MM.1S (cell line): ENCODE data around the gene UACA.

Source experiments
- EZH2phosphoT487 ChIP-seq: fragments of 300-600 bp; sonication (generic); IDR thresholded peaks from 2 replicates; pipeline ENCODE4 v1.6.1; 2018; ENCODE audit warnings: antibody characterized with exemption, low read length
- TF ChIP-seq, protein P1 (sequence below): fragments of 300-600 bp; sonication (generic); IDR thresholded peaks from 2 replicates; pipeline ENCODE4 v1.5.1; 2016; ENCODE audit warnings: antibody characterized with exemption, low read length, mixed read lengths

DNA sequence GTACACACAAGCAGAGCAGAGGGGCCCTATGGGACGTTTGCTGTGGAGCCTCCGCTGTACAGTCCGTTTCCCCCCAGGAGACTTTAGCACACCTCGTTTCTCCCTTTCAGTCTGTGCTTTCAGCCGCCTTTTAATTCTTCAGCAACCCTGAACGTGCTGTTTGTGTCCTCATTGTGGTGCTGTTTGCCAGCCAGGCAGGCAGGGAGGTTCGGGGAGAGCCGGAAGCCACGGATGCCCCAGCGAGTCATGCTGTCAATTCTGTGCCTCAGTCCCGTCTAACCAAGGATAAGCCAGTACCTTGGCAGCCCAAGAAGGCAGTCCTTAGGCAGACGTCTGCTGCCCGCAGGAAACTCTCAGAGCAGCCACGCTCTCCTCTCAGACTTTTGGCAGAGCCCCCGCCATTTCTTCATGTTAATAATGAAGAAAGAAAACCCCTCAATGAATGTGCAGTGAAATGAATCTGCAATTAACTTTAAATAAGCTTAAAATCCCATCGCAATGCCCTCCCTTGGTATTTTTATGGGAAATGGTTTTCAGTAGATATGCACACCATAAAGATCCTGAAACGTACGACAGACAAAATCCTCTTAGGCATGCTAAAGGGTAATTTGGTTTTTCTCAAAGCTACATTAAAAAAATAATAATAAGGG lies 158.6 kb downstream of the UACA start:
- TF ChIP-seq, protein P1, sequence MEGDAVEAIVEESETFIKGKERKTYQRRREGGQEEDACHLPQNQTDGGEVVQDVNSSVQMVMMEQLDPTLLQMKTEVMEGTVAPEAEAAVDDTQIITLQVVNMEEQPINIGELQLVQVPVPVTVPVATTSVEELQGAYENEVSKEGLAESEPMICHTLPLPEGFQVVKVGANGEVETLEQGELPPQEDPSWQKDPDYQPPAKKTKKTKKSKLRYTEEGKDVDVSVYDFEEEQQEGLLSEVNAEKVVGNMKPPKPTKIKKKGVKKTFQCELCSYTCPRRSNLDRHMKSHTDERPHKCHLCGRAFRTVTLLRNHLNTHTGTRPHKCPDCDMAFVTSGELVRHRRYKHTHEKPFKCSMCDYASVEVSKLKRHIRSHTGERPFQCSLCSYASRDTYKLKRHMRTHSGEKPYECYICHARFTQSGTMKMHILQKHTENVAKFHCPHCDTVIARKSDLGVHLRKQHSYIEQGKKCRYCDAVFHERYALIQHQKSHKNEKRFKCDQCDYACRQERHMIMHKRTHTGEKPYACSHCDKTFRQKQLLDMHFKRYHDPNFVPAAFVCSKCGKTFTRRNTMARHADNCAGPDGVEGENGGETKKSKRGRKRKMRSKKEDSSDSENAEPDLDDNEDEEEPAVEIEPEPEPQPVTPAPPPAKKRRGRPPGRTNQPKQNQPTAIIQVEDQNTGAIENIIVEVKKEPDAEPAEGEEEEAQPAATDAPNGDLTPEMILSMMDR = no peak
- TF ChIP-seq EZH2phosphoT487 = no peak
